SK-N-SH (cell line): ENCODE results near the gene H1-8. TPM values are rescaled to one million over a fixed set of nuclear protein-coding genes. Genes with fewer than 3 reads are reported as not detected.

Experiments
- CTCF ChIA-PET: fragments of 300-600, 350-600 bp; formaldehyde crosslinking; extraction: SDS; loops from one replicate; lab custom pipeline; 2021; lab: Yijun Ruan, JAX
- POLR2A ChIA-PET: fragments of 350-600 bp; sonication (Branson Sonifier 250); formaldehyde crosslinking; extraction: SDS; loops from one replicate; lab custom pipeline; 2020; ENCODE audit warnings: antibody characterized with exemption, inconsistent platforms; lab: Yijun Ruan, JAX
- DNase-seq: peaks from one replicate; pipeline ENCODE4 v3.0.0; 2012
- H2AFZ ChIP-seq: fragments of 200-600 bp; sonication (generic); 2 replicates; pipeline ENCODE4 v1.8.1; 2016; ENCODE audit warnings: antibody characterized with exemption, mild to moderate bottlenecking, low read depth
- H3F3A ChIP-seq: fragments of 200-600 bp; sonication (generic); replicated peaks from 2 replicates; pipeline ENCODE3; 2016; ENCODE audit warnings: antibody characterized with exemption, mild to moderate bottlenecking; ENCODE audit not compliant: insufficient read depth
- H3K27ac ChIP-seq, 2 experiments: fragments of 200-500 bp in 1 of 2; fragments of 200-600 bp in 1 of 2; sonication (Bioruptor generic) in 1 of 2; sonication (generic), shearing (Covaris generic) in 1 of 2; 2 replicates each; pipeline versions ENCODE4 v1.5.1 to v1.6.1; 2014 to 2016; ENCODE audit warnings: low read depth in 2 of 2, inconsistent platforms in 1 of 2, low read length in 1 of 2, mild to moderate bottlenecking in 1 of 2, mixed read lengths in 1 of 2
- H3K27me3 ChIP-seq: fragments of 200-600 bp; sonication (generic), shearing (Covaris generic); 2 replicates; pipeline ENCODE4 v1.6.1; 2016; ENCODE audit warnings: mixed run types; ENCODE audit not compliant: insufficient read depth
- H3K36me3 ChIP-seq, 2 experiments: fragments of 200-500 bp in 1 of 2; fragments of 200-600 bp in 1 of 2; sonication (Bioruptor generic) in 1 of 2; sonication (generic) in 1 of 2; replicated peaks in 1 of 2; 2 replicates each; pipeline versions ENCODE3 to v1.5.1; 2014 to 2016; ENCODE audit warnings: low read length in 1 of 2, mild to moderate bottlenecking in 1 of 2; ENCODE audit not compliant: insufficient read depth in 2 of 2, control insufficient read depth in 1 of 2
- H3K4me1 ChIP-seq, 2 experiments: fragments of 200-500 bp in 1 of 2; fragments of 200-600 bp in 1 of 2; sonication (Bioruptor generic) in 1 of 2; sonication (generic), shearing (Covaris generic) in 1 of 2; 2 replicates each; pipeline versions ENCODE4 v1.5.1 to v1.6.1; 2014 to 2016; ENCODE audit warnings: low read depth in 1 of 2, low read length in 1 of 2, mixed run types in 1 of 2; ENCODE audit not compliant: insufficient read depth in 2 of 2, control insufficient read depth in 1 of 2
- H3K4me2 ChIP-seq: fragments of 200-600 bp; sonication (generic), shearing (Covaris generic); 2 replicates; pipeline ENCODE4 v1.6.1; 2017; ENCODE audit warnings: mixed run types
- H3K4me3 ChIP-seq, 2 experiments: fragments of 200-500 bp in 1 of 2; fragments of 200-600 bp in 1 of 2; sonication (Bioruptor generic) in 1 of 2; sonication (generic), shearing (Covaris generic) in 1 of 2; 2 replicates each; pipeline versions ENCODE4 v1.5.1 to v1.8.1; 2014 to 2016; ENCODE audit warnings: low read depth in 2 of 2, inconsistent platforms in 1 of 2, low read length in 1 of 2, mild to moderate bottlenecking in 1 of 2, mixed read lengths in 1 of 2, moderate library complexity in 1 of 2
- H3K79me2 ChIP-seq: fragments of 200-600 bp; sonication (generic); 2 replicates; pipeline ENCODE4 v1.8.1; 2017; ENCODE audit warnings: mild to moderate bottlenecking; ENCODE audit not compliant: insufficient read depth
- H3K9ac ChIP-seq: fragments of 200-600 bp; sonication (generic); 2 replicates; pipeline ENCODE4 v1.6.1; 2017; ENCODE audit warnings: mixed run types
- H3K9me2 ChIP-seq: fragments of 200-600 bp; sonication (generic); 2 replicates; pipeline ENCODE4 v1.6.1; 2017; ENCODE audit warnings: mixed run types
- H3K9me3 ChIP-seq: fragments of 200-600 bp; sonication (generic); 2 replicates; pipeline ENCODE4 v1.6.1; 2017; ENCODE audit warnings: mixed run types, mild to moderate bottlenecking, moderate library complexity
- H4K20me1 ChIP-seq: fragments of 200-600 bp; sonication (generic); 2 replicates; pipeline ENCODE4 v1.6.1; 2017; ENCODE audit warnings: mild to moderate bottlenecking, mixed run types; ENCODE audit not compliant: insufficient read depth
- CHD2 ChIP-seq: fragments of 150-350 bp; IDR thresholded peaks from 2 replicates; pipeline ENCODE4 v1.6.1; 2018; ENCODE audit warnings: low read length; ENCODE audit not compliant: partially characterized antibody
- CTCF ChIP-seq: fragments of 200-600 bp; sonication (generic); IDR thresholded peaks from 2 replicates; pipeline ENCODE4 v1.6.1; 2017; ENCODE audit warnings: antibody characterized with exemption, mild to moderate bottlenecking, moderate library complexity
- ELF1 ChIP-seq: IDR thresholded peaks from 2 replicates; pipeline ENCODE4 v1.4.0; 2012
- EP300 ChIP-seq, 2 experiments: IDR thresholded peaks; 2 replicates each; pipeline versions ENCODE4 v1.4.0 to v1.6.1; 2012; ENCODE audit warnings: borderline replicate concordance in 1 of 2, low read depth in 1 of 2, low read length in 1 of 2
- FOXJ3 ChIP-seq: sonication (generic); formaldehyde crosslinking; IDR thresholded peaks from 2 replicates; pipeline ENCODE4 v1.5.1; 2020; ENCODE audit warnings: mild to moderate bottlenecking, missing genetic modification reagents
- GABPA ChIP-seq: IDR thresholded peaks from 2 replicates; pipeline ENCODE4 v1.4.0; 2012; ENCODE audit warnings: low read depth, mild to moderate bottlenecking
- GATA2 ChIP-seq: sonication (generic); formaldehyde crosslinking; IDR thresholded peaks from 2 replicates; pipeline ENCODE4 v1.5.0; 2020; ENCODE audit warnings: mild to moderate bottlenecking, missing genetic modification reagents
- IRF3 ChIP-seq: fragments of 150-350 bp; IDR thresholded peaks from 2 replicates; pipeline ENCODE4 v1.6.1; 2016; ENCODE audit warnings: mild to moderate bottlenecking, low read depth, low read length
- MXI1 ChIP-seq: IDR thresholded peaks from 2 replicates; pipeline ENCODE4 v1.6.1; 2012; ENCODE audit warnings: mild to moderate bottlenecking, low read depth, low read length, improper control_type of control experiment
- NRF1 ChIP-seq: IDR thresholded peaks from 2 replicates; pipeline ENCODE4 v1.6.1; 2012; ENCODE audit warnings: low read depth, mild to moderate bottlenecking, low read length
- RAD21 ChIP-seq: IDR thresholded peaks from 2 replicates; pipeline ENCODE4 v1.6.1; 2012; ENCODE audit warnings: mild to moderate bottlenecking, low read length
- RFX5 ChIP-seq: IDR thresholded peaks from 2 replicates; pipeline ENCODE4 v1.6.1; 2012; ENCODE audit warnings: mild to moderate bottlenecking, improper control_type of control experiment, low read length
- RXRA ChIP-seq: IDR thresholded peaks from 2 replicates; pipeline ENCODE4 v1.4.0; 2012; ENCODE audit warnings: low read depth, mild to moderate bottlenecking, borderline replicate concordance
- SIN3A ChIP-seq: IDR thresholded peaks from 2 replicates; pipeline ENCODE4 v1.6.1; 2012; ENCODE audit warnings: low read depth, mild to moderate bottlenecking, low read length, moderate library complexity, borderline replicate concordance
- TAF1 ChIP-seq: IDR thresholded peaks from 2 replicates; pipeline ENCODE4 v1.6.1; 2012; ENCODE audit warnings: low read depth, mild to moderate bottlenecking, low read length, moderate library complexity, borderline replicate concordance
- USF1 ChIP-seq: IDR thresholded peaks from 2 replicates; pipeline ENCODE4 v1.4.0; 2012; ENCODE audit warnings: low read depth, borderline replicate concordance
- YY1 ChIP-seq: IDR thresholded peaks from 2 replicates; pipeline ENCODE4 v1.4.0; 2012; ENCODE audit warnings: low read depth, mild to moderate bottlenecking
- WGBS: methylation state at CpG from one replicate; pipeline ENCODE4 v1.1.6; 2017; ENCODE audit warnings: low lambda C conversion rate; 5-methylcytosine and 5-hydroxymethylcytosine counted together
- polyA plus RNA-seq, 3 experiments: library from polyadenylated mRNA; depleted of rRNA; stranded (reverse); fragments of >200 nt; gene quantifications; 2 replicates each; pipeline ENCODE4 v1.2.3, GENCODE V29; 2012
- TF ChIP-seq, protein P1 (sequence below): IDR thresholded peaks from 2 replicates; pipeline ENCODE4; 2012

Gene H1-8
- not detected in 2 replicates for polyA plus RNA-seq (2012; rRNA removed)
- not detected in 2 replicates for polyA plus RNA-seq (2012; cell fraction: cytosol; rRNA removed)
- polyA plus RNA-seq (2012; cell fraction: nucleus; rRNA removed) = not detected in 2 replicates

- 81% methylated on average over 7 of the region's 16 CpGs for WGBS
- CTCF ChIA-PET = interaction anchor here (1.8 kb wide), 1 partner anchor 53 kb away, joined by 5 read pairs; no protein-coding TSS in a partner anchor
- Histone ChIP-seq H2AFZ (no peak within 1 kb of the TSS), H3K27ac (no peak within 1 kb of the TSS), H3F3A (no peaks in the 10 kb centered on the region), H3K4me3 (no peak within 1 kb of the TSS), H3K27me3 (no peaks in the 10 kb centered on the region), H4K20me1 (no peaks in the 10 kb centered on the region), H3K79me2 (no peaks in the 10 kb centered on the region), H3K4me2 (no peak within 1 kb of the TSS), H3K36me3 (no peaks in the 10 kb centered on the region), H3K9me3 (no peaks in the 10 kb centered on the region), H3K4me1 (no peaks in the 10 kb centered on the region), H3K9ac (no peak within 1 kb of the TSS), H3K9me2 (no peaks in the 10 kb centered on the region)
- TF ChIP-seq CHD2 (no peak), FOXJ3 (CRISPR knock-in tag) (no peak), IRF3 (no peak), RXRA (no peak), CTCF (no peak), TAF1 (no peak), ELF1 (no peak), SIN3A (no peak), GATA2 (CRISPR knock-in tag) (no peak), USF1 (no peak), RAD21 (no peak), EP300 (IDR thresholded peaks at IDR 0.05; ENCODE audit: borderline replicate concordance in 1 of 2, low read depth in 1 of 2, low read length in 1 of 2) (no peak), NRF1 (no peak), RFX5 (no peak), MXI1 (no peak), YY1 (no peak), GABPA (no peak)
- TF ChIP-seq, protein P1, sequence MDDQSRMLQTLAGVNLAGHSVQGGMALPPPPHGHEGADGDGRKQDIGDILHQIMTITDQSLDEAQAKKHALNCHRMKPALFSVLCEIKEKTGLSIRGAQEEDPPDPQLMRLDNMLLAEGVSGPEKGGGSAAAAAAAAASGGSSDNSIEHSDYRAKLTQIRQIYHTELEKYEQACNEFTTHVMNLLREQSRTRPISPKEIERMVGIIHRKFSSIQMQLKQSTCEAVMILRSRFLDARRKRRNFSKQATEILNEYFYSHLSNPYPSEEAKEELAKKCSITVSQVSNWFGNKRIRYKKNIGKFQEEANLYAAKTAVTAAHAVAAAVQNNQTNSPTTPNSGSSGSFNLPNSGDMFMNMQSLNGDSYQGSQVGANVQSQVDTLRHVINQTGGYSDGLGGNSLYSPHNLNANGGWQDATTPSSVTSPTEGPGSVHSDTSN = no peak
- POLR2A ChIA-PET = interaction anchor here (0.5 kb wide), 1 partner anchor 22 kb away, joined by 3 read pairs; no protein-coding TSS in a partner anchor
- no peak for DNase-seq
Observed at GRCh38 chr3:129543156-129543790, at the start of gene H1-8. TSS of gene H1-8 (plus strand) at chr3:129543175. CDS start at chr3:129543219, 44 bp downstream.
